Measurements from ENCODE around the gene KRTAP5-3. TPM values are rescaled to one million over a fixed set of nuclear protein-coding genes. Genes with fewer than 3 reads are reported as not detected.
"Not testable (repeated sequence)": the region's sequence is repeated elsewhere in the genome, so short reads cannot be mapped to it uniquely, and the experiment has no call there.

Gene KRTAP5-3
- total and polyA plus RNA-seq, 2 donors (not counting 1 experiment from before 2014, with no cell fraction given): not detected

DNA sequence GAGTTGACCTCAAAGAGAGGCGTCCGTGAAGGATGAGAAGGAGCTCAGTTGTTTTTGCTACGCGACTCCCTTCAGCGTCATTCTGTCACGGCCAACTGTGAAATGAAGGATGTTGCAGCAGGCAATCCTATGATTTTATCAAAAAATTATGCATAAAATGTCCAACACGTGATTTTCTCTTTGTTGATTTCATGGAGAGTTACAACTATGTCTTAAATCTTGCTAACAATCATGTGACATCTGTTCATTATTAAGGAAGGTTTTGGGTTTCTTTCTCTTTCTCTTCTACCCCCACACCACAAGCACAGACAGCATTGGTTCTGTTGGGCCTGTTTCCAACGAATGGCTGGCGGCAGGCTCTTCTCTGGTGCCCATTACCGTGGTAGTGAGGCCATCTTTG is 10.0 kb upstream of the KRTAP5-3 start:
- ChIA-PET CTCF (no interaction called here), POLR2A (no interaction called here)
- Mint-ChIP-seq H3K27ac (no peak overlapping the region), H3K9me3 (ENCODE audit: insufficient read depth) (no peaks in the 10 kb centered on the region), H3K4me1 (peaks cover 5% of the 10 kb centered on the region), H3K27me3 (peaks cover 44% of the 10 kb centered on the region), H3K4me3 (no peak overlapping the region)
- no peak for DNase-seq
- Histone ChIP-seq H3K9me3 (ENCODE audit: control extremely low read depth in 1 of 3, control insufficient read depth in 2 of 3, insufficient read depth in 1 of 3, low read length in 2 of 3) (no peaks in the 10 kb centered on the region), H3K79me2 (ENCODE audit: control insufficient read depth, insufficient read depth, low read length) (no peaks in the 10 kb centered on the region), H3K27ac (ENCODE audit: low read length in 2 of 2) (no peak overlapping the region), H4K20me1 (ENCODE audit: control insufficient read depth, insufficient read depth, low read length, poor library complexity, severe bottlenecking) (no peaks in the 10 kb centered on the region), H3K4me1 (ENCODE audit: control insufficient read depth in 2 of 2, insufficient read depth in 2 of 2, low read length in 2 of 2) (no peaks in the 10 kb centered on the region), H3K27me3 (replicated peaks in 1 of 4; ENCODE audit: control extremely low read depth in 1 of 4, control insufficient read depth in 3 of 4, insufficient read depth in 4 of 4, low read length in 3 of 4) (no peaks in the 10 kb centered on the region), H3K4me2 (replicated peaks; ENCODE audit: low read depth, low read length, poor library complexity, severe bottlenecking) (no peak overlapping the region), H2AFZ (ENCODE audit: insufficient read depth, low read depth, low read length, poor library complexity, severe bottlenecking) (no peak overlapping the region), H3K36me3 (replicated peaks in 1 of 2; ENCODE audit: control extremely low read depth in 1 of 2, control insufficient read depth in 1 of 2, extremely low read depth in 1 of 2, insufficient read depth in 2 of 2, low read length in 1 of 2) (no peaks in the 10 kb centered on the region), H3K9ac (ENCODE audit: low read length) (no peak overlapping the region), H3K4me3 (ENCODE audit: control extremely low read depth in 1 of 5, extremely low read depth in 1 of 5, insufficient read depth in 1 of 5, low read depth in 2 of 5, low read length in 4 of 5) (no peak overlapping the region)
- intact Hi-C loops (cut with micrococcal nuclease): no loop called here
- no peak for ATAC-seq (ENCODE audit: low read depth)
- TF ChIP-seq EZH2 (IDR thresholded peaks at IDR 0.05; ENCODE audit: borderline replicate concordance, insufficient read depth, low read depth, low read length, poor library complexity, severe bottlenecking): no peak
- TF ChIP-seq, protein P1, sequence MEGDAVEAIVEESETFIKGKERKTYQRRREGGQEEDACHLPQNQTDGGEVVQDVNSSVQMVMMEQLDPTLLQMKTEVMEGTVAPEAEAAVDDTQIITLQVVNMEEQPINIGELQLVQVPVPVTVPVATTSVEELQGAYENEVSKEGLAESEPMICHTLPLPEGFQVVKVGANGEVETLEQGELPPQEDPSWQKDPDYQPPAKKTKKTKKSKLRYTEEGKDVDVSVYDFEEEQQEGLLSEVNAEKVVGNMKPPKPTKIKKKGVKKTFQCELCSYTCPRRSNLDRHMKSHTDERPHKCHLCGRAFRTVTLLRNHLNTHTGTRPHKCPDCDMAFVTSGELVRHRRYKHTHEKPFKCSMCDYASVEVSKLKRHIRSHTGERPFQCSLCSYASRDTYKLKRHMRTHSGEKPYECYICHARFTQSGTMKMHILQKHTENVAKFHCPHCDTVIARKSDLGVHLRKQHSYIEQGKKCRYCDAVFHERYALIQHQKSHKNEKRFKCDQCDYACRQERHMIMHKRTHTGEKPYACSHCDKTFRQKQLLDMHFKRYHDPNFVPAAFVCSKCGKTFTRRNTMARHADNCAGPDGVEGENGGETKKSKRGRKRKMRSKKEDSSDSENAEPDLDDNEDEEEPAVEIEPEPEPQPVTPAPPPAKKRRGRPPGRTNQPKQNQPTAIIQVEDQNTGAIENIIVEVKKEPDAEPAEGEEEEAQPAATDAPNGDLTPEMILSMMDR (IDR thresholded peaks at IDR 0.05): no peak
- 83% methylated on average over 5 of the region's 10 CpGs for WGBS (ENCODE audit: insufficient coverage)

DNA sequence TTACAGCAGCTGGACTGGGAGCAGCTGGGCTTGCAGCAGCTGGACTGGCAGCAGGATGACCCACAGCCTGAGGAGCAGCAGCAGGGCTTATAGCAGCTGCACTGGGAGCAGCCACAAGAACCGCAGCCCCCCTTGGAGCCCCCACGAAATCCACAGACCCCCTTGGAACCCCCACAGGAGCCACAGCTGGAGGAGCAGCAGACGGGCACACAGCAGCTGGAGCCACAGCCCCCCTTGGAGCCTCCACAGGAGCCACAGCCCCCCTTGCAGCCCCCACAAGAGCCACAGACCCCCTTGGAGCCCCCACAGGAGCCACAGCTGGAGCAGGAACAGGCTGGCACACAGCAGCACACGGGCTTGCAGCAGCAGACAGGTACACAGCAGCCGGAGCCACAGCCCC is 362 bp downstream of the KRTAP5-3 start:
- H2AFZ ChIP-seq (ENCODE audit: insufficient read depth, low read depth, low read length, poor library complexity, severe bottlenecking); H3K9me3 Mint-ChIP-seq (ENCODE audit: insufficient read depth); H3K36me3 ChIP-seq (replicated peaks in 1 of 2; ENCODE audit: control extremely low read depth in 1 of 2, control insufficient read depth in 1 of 2, extremely low read depth in 1 of 2, insufficient read depth in 2 of 2, low read length in 1 of 2); intact Hi-C loops (cut with micrococcal nuclease); H3K27me3 ChIP-seq (replicated peaks in 1 of 4; ENCODE audit: control extremely low read depth in 1 of 4, control insufficient read depth in 3 of 4, insufficient read depth in 4 of 4, low read length in 3 of 4); H3K9ac ChIP-seq (ENCODE audit: low read length); DNase-seq; H4K20me1 ChIP-seq (ENCODE audit: control insufficient read depth, insufficient read depth, low read length, poor library complexity, severe bottlenecking); H3K4me3 ChIP-seq (ENCODE audit: control extremely low read depth in 1 of 5, extremely low read depth in 1 of 5, insufficient read depth in 1 of 5, low read depth in 2 of 5, low read length in 4 of 5); ATAC-seq (ENCODE audit: low read depth); CTCF ChIA-PET; H3K9me3 ChIP-seq (ENCODE audit: control extremely low read depth in 1 of 3, control insufficient read depth in 2 of 3, insufficient read depth in 1 of 3, low read length in 2 of 3); H3K27ac ChIP-seq (ENCODE audit: low read length in 2 of 2); H3K4me1 Mint-ChIP-seq; H3K79me2 ChIP-seq (ENCODE audit: control insufficient read depth, insufficient read depth, low read length); POLR2A ChIA-PET; H3K4me3 Mint-ChIP-seq; H3K4me2 ChIP-seq (replicated peaks; ENCODE audit: low read depth, low read length, poor library complexity, severe bottlenecking); H3K27ac Mint-ChIP-seq: not testable (repeated sequence)
- peaks cover 0 to 15% of the 10 kb centered on the region in 2 donors for H3K4me1 ChIP-seq (ENCODE audit: control insufficient read depth in 2 of 2, insufficient read depth in 2 of 2, low read length in 2 of 2)
- peaks cover 15% of the 10 kb centered on the region for H3K27me3 Mint-ChIP-seq
- 63% methylated on average over 3 of the region's 5 CpGs for WGBS (ENCODE audit: insufficient coverage)

DNA sequence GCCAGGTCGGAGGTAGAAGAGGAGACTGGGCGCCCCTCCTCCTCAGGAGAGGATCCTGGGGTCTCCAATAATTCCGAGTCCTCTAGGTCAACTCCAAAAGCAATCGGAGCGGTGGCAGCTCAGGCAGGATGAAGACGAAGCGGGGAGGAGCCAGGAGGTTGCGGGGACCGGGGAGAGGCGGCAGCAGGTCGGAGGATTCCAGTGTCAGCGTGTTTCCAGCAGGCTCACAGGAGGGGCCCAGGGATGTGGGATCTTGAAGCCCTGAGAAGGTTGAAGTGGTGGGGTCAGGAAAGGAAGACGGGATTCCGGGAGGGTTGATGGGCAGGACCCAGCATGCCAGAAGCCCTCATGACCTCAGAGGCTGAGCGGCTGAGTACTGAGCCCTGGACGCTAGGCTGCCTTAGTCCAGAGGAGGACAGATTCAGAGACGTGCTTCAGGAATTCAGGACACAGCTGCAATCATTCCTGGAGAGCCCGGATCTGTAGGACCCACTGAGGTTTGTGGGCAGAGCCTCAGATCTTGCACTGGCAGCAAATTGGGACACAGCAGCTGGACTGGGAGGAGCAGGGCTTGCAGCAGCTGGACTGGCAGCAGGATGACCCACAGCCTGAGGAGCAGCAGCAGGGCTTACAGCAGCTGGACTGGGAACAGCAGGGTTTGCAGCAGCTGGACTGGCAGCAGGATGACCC is 962 bp downstream of the KRTAP5-3 start:
- H4K20me1 ChIP-seq (ENCODE audit: control insufficient read depth, insufficient read depth, low read length, poor library complexity, severe bottlenecking); CTCF ChIA-PET; POLR2A ChIA-PET; H3K9me3 Mint-ChIP-seq (ENCODE audit: insufficient read depth); ATAC-seq (ENCODE audit: low read depth); H3K4me1 Mint-ChIP-seq; intact Hi-C loops (cut with micrococcal nuclease); H3K79me2 ChIP-seq (ENCODE audit: control insufficient read depth, insufficient read depth, low read length); H3K27ac Mint-ChIP-seq; H3K27me3 ChIP-seq (replicated peaks in 1 of 4; ENCODE audit: control extremely low read depth in 1 of 4, control insufficient read depth in 3 of 4, insufficient read depth in 4 of 4, low read length in 3 of 4); H3K36me3 ChIP-seq (replicated peaks in 1 of 2; ENCODE audit: control extremely low read depth in 1 of 2, control insufficient read depth in 1 of 2, extremely low read depth in 1 of 2, insufficient read depth in 2 of 2, low read length in 1 of 2); H3K4me3 Mint-ChIP-seq; H3K4me3 ChIP-seq (ENCODE audit: control extremely low read depth in 1 of 5, extremely low read depth in 1 of 5, insufficient read depth in 1 of 5, low read depth in 2 of 5, low read length in 4 of 5); H3K9me3 ChIP-seq (ENCODE audit: control extremely low read depth in 1 of 3, control insufficient read depth in 2 of 3, insufficient read depth in 1 of 3, low read length in 2 of 3); H2AFZ ChIP-seq (ENCODE audit: insufficient read depth, low read depth, low read length, poor library complexity, severe bottlenecking); DNase-seq; H3K27ac ChIP-seq (ENCODE audit: low read length in 2 of 2); H3K4me2 ChIP-seq (replicated peaks; ENCODE audit: low read depth, low read length, poor library complexity, severe bottlenecking); H3K9ac ChIP-seq (ENCODE audit: low read length): not testable (repeated sequence)
- 75% methylated on average over 18 of the region's 18 CpGs for WGBS (ENCODE audit: insufficient coverage)
- H3K4me1 ChIP-seq (ENCODE audit: control insufficient read depth in 2 of 2, insufficient read depth in 2 of 2, low read length in 2 of 2): peaks cover 0 to 15% of the 10 kb centered on the region in 2 donors
- H3K27me3 Mint-ChIP-seq: peaks cover 15% of the 10 kb centered on the region
